Right renal cortex interstitium (tissue), 3 donors: ENCODE data around the gene PLCB1. TPM values are rescaled to one million over a fixed set of nuclear protein-coding genes. Genes with fewer than 3 reads are reported as not detected.

Experiments
- polyA plus RNA-seq, 3 donors: library from polyadenylated mRNA; unstranded; fragments of 120-200 nt; gene quantifications; one replicate each; pipeline ENCODE4 v1.2.1, GENCODE V29; 2013; ENCODE audit not compliant: insufficient read length in 3 of 3

The PLCB1 gene
- polyA plus RNA-seq, 3 donors = 42.8 to 54.2 (median 51.5) TPM

Other genes starting within 250 kb of the PLCB1 start
- under 1 TPM in 2 of 3 donors, not detected in 1; 0.07 to 0.15 TPM for gene HAO1, start 191.8 kb upstream of the PLCB1 start, polyA plus RNA-seq
- gene TMX4, start 112.5 kb upstream of the PLCB1 start, polyA plus RNA-seq = 10 to 100 TPM; 69.7 to 91.8 (median 70.2) TPM